GM13977 (cell line): ENCODE data around the gene LTO1.

ENCODE experiments used
- DNase-seq: peaks from one replicate; pipeline ENCODE4 v3.0.0; 2012; ENCODE audit warnings: low spot score
- CTCF ChIP-seq: IDR thresholded peaks from 2 replicates; pipeline ENCODE4 v1.5.1; 2012; ENCODE audit warnings: mild to moderate bottlenecking, control low read depth; ENCODE audit not compliant: insufficient read depth; ENCODE audit errors: extremely low read depth, missing control alignments
- in situ Hi-C: fragments of 300-500 bp; cut with MboI; formaldehyde crosslinking; loops from one replicate; pipeline ENCODE4 v1.12.0; 2022; ENCODE audit warnings: low sequenced_read_pairs, low pct_unique_long_range_greater_than_20kb, mixed read lengths, inconsistent platforms; ENCODE audit not compliant: unreplicated experiment

Gene LTO1

GRCh38 chr11:69636512-69637197 is 38.5 kb downstream of the LTO1 start:
- TF ChIP-seq CTCF: no peak
- peak; percentile 28 for DNase-seq
- in situ Hi-C loops: loop anchor here (10.0 kb wide), 1 partner anchor 542 kb away; no protein-coding TSS in a partner anchor

- in situ Hi-C loops: loop anchor here (10.0 kb wide), 1 partner anchor 541 kb away; no protein-coding TSS in a partner anchor
- no peak for TF ChIP-seq CTCF
- no peak for DNase-seq
Measured at GRCh38 chr11:69635804-69636511, 39.2 kb downstream of the LTO1 start.

- TF ChIP-seq CTCF: no peak
- DNase-seq: no peak
- in situ Hi-C loops: loop anchor here (10.0 kb wide), 1 partner anchor 540 kb away; no protein-coding TSS in a partner anchor
Measured at GRCh38 chr11:69635195-69635594, 40.0 kb downstream of the LTO1 start.

GRCh38 chr11:69634590-69634989 is 40.6 kb downstream of the LTO1 start:
- no peak for TF ChIP-seq CTCF
- in situ Hi-C loops: loop anchor here (10.0 kb wide), 1 partner anchor 540 kb away; no protein-coding TSS in a partner anchor
- no peak for DNase-seq

- no peak for DNase-seq
- in situ Hi-C loops: loop anchor here (10.0 kb wide), 1 partner anchor 539 kb away; no protein-coding TSS in a partner anchor
- TF ChIP-seq CTCF: no peak
Measured at GRCh38 chr11:69634069-69634468, 41.1 kb downstream of the LTO1 start.

GRCh38 chr11:69632900-69633299 is 42.3 kb downstream of the LTO1 start:
- DNase-seq: no peak
- no peak for TF ChIP-seq CTCF
- in situ Hi-C loops: loop anchor here (10.0 kb wide), 1 partner anchor 538 kb away; no protein-coding TSS in a partner anchor
